Measurements from ENCODE around the gene TXNDC2.

DNA sequence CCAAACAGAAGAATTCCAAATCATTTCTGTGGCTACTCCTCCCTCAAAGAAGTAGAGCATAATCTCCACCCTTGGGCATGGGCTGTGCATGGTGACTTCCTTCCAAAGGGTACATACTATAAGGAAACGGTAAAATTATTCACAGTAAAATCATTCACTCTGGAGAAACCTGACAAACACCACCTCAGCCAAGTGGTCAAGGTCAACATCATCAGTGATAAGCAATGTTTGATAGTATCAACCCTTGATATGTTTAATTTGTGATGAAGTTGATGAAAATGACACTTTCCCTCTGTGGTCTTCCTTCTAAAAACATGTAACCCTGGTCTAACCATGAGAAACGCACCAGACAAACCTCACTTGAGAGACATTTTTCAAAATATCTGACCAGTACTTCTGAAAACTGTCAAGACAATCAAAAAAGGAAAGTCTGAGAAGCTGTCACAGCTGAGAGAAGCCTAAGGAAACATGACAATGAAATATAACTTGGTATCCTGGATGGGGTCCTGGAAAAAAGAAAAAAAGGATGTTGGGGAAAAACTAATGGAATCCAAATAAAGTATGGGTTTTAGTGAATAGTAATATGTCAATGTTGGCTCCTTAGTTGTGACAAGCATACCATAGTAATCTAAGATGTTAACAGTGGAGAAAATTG, 9.4 kb upstream of the TXNDC2 start:
- TF ChIP-seq CTCF (conservative IDR thresholded peaks at IDR 0.05 in 1 of 2, IDR thresholded peaks at IDR 0.05 in 1 of 2; ENCODE audit: low read depth in 1 of 2, low read length in 2 of 2), result no peak
- no peak for TF ChIP-seq EZH2 (IDR thresholded peaks at IDR 0.05; ENCODE audit: low read length, missing control alignments)
